SK-N-SH (cell line): ENCODE measurements around the gene IL31RA. TPM values are rescaled to one million over a fixed set of nuclear protein-coding genes. Genes with fewer than 3 reads are reported as not detected.

Source experiments
- CTCF ChIA-PET: fragments of 300-600, 350-600 bp; formaldehyde crosslinking; extraction: SDS; loops from one replicate; lab custom pipeline; 2021; lab: Yijun Ruan, JAX
- POLR2A ChIA-PET: fragments of 350-600 bp; sonication (Branson Sonifier 250); formaldehyde crosslinking; extraction: SDS; loops from one replicate; lab custom pipeline; 2020; ENCODE audit warnings: antibody characterized with exemption, inconsistent platforms; lab: Yijun Ruan, JAX
- DNase-seq: peaks from one replicate; pipeline ENCODE4 v3.0.0; 2012
- H2AFZ ChIP-seq: fragments of 200-600 bp; sonication (generic); 2 replicates; pipeline ENCODE4 v1.8.1; 2016; ENCODE audit warnings: antibody characterized with exemption, mild to moderate bottlenecking, low read depth
- H3F3A ChIP-seq: fragments of 200-600 bp; sonication (generic); replicated peaks from 2 replicates; pipeline ENCODE3; 2016; ENCODE audit warnings: antibody characterized with exemption, mild to moderate bottlenecking; ENCODE audit not compliant: insufficient read depth
- H3K27ac ChIP-seq, 2 experiments: fragments of 200-500 bp in 1 of 2; fragments of 200-600 bp in 1 of 2; sonication (Bioruptor generic) in 1 of 2; sonication (generic), shearing (Covaris generic) in 1 of 2; 2 replicates each; pipeline versions ENCODE4 v1.5.1 to v1.6.1; 2014 to 2016; ENCODE audit warnings: low read depth in 2 of 2, inconsistent platforms in 1 of 2, low read length in 1 of 2, mild to moderate bottlenecking in 1 of 2, mixed read lengths in 1 of 2
- H3K27me3 ChIP-seq: fragments of 200-600 bp; sonication (generic), shearing (Covaris generic); 2 replicates; pipeline ENCODE4 v1.6.1; 2016; ENCODE audit warnings: mixed run types; ENCODE audit not compliant: insufficient read depth
- H3K36me3 ChIP-seq, 2 experiments: fragments of 200-500 bp in 1 of 2; fragments of 200-600 bp in 1 of 2; sonication (Bioruptor generic) in 1 of 2; sonication (generic) in 1 of 2; replicated peaks in 1 of 2; 2 replicates each; pipeline versions ENCODE3 to v1.5.1; 2014 to 2016; ENCODE audit warnings: low read length in 1 of 2, mild to moderate bottlenecking in 1 of 2; ENCODE audit not compliant: insufficient read depth in 2 of 2, control insufficient read depth in 1 of 2
- H3K4me1 ChIP-seq, 2 experiments: fragments of 200-500 bp in 1 of 2; fragments of 200-600 bp in 1 of 2; sonication (Bioruptor generic) in 1 of 2; sonication (generic), shearing (Covaris generic) in 1 of 2; 2 replicates each; pipeline versions ENCODE4 v1.5.1 to v1.6.1; 2014 to 2016; ENCODE audit warnings: low read depth in 1 of 2, low read length in 1 of 2, mixed run types in 1 of 2; ENCODE audit not compliant: insufficient read depth in 2 of 2, control insufficient read depth in 1 of 2
- H3K4me2 ChIP-seq: fragments of 200-600 bp; sonication (generic), shearing (Covaris generic); 2 replicates; pipeline ENCODE4 v1.6.1; 2017; ENCODE audit warnings: mixed run types
- H3K4me3 ChIP-seq, 2 experiments: fragments of 200-500 bp in 1 of 2; fragments of 200-600 bp in 1 of 2; sonication (Bioruptor generic) in 1 of 2; sonication (generic), shearing (Covaris generic) in 1 of 2; 2 replicates each; pipeline versions ENCODE4 v1.5.1 to v1.8.1; 2014 to 2016; ENCODE audit warnings: low read depth in 2 of 2, inconsistent platforms in 1 of 2, low read length in 1 of 2, mild to moderate bottlenecking in 1 of 2, mixed read lengths in 1 of 2, moderate library complexity in 1 of 2
- H3K79me2 ChIP-seq: fragments of 200-600 bp; sonication (generic); 2 replicates; pipeline ENCODE4 v1.8.1; 2017; ENCODE audit warnings: mild to moderate bottlenecking; ENCODE audit not compliant: insufficient read depth
- H3K9ac ChIP-seq: fragments of 200-600 bp; sonication (generic); 2 replicates; pipeline ENCODE4 v1.6.1; 2017; ENCODE audit warnings: mixed run types
- H3K9me2 ChIP-seq: fragments of 200-600 bp; sonication (generic); 2 replicates; pipeline ENCODE4 v1.6.1; 2017; ENCODE audit warnings: mixed run types
- H3K9me3 ChIP-seq: fragments of 200-600 bp; sonication (generic); 2 replicates; pipeline ENCODE4 v1.6.1; 2017; ENCODE audit warnings: mixed run types, mild to moderate bottlenecking, moderate library complexity
- H4K20me1 ChIP-seq: fragments of 200-600 bp; sonication (generic); 2 replicates; pipeline ENCODE4 v1.6.1; 2017; ENCODE audit warnings: mild to moderate bottlenecking, mixed run types; ENCODE audit not compliant: insufficient read depth
- ELF1 ChIP-seq: IDR thresholded peaks from 2 replicates; pipeline ENCODE4 v1.4.0; 2012
- FOXJ3 ChIP-seq: sonication (generic); formaldehyde crosslinking; IDR thresholded peaks from 2 replicates; pipeline ENCODE4 v1.5.1; 2020; ENCODE audit warnings: mild to moderate bottlenecking, missing genetic modification reagents
- GATA2 ChIP-seq: sonication (generic); formaldehyde crosslinking; IDR thresholded peaks from 2 replicates; pipeline ENCODE4 v1.5.0; 2020; ENCODE audit warnings: mild to moderate bottlenecking, missing genetic modification reagents
- JUND ChIP-seq: IDR thresholded peaks from 2 replicates; pipeline ENCODE4 v1.4.0; 2012
- NFIC ChIP-seq: IDR thresholded peaks from 2 replicates; pipeline ENCODE4 v1.4.0; 2012; ENCODE audit warnings: borderline replicate concordance
- PBX3 ChIP-seq: IDR thresholded peaks from 2 replicates; pipeline ENCODE4; 2012
- RAD21 ChIP-seq: IDR thresholded peaks from 2 replicates; pipeline ENCODE4 v1.6.1; 2012; ENCODE audit warnings: mild to moderate bottlenecking, low read length
- RCOR1 ChIP-seq: fragments of 150-350 bp; IDR thresholded peaks from 2 replicates; pipeline ENCODE4 v1.6.1; 2017; ENCODE audit warnings: antibody characterized with exemption, low read length
- RXRA ChIP-seq: IDR thresholded peaks from 2 replicates; pipeline ENCODE4 v1.4.0; 2012; ENCODE audit warnings: low read depth, mild to moderate bottlenecking, borderline replicate concordance
- SIN3A ChIP-seq: IDR thresholded peaks from 2 replicates; pipeline ENCODE4 v1.6.1; 2012; ENCODE audit warnings: low read depth, mild to moderate bottlenecking, low read length, moderate library complexity, borderline replicate concordance
- SMC3 ChIP-seq: IDR thresholded peaks from 2 replicates; pipeline ENCODE4 v1.6.1; 2012; ENCODE audit warnings: low read depth, low read length, improper control_type of control experiment
- TCF12 ChIP-seq: IDR thresholded peaks from 2 replicates; pipeline ENCODE4 v1.4.0; 2012
- TEAD4 ChIP-seq: IDR thresholded peaks from 2 replicates; pipeline ENCODE4 v1.4.0; 2012; ENCODE audit warnings: mild to moderate bottlenecking, borderline replicate concordance; ENCODE audit not compliant: insufficient read depth
- WGBS: methylation state at CpG from one replicate; pipeline ENCODE4 v1.1.6; 2017; ENCODE audit warnings: low lambda C conversion rate; 5-methylcytosine and 5-hydroxymethylcytosine counted together
- polyA plus RNA-seq, 3 experiments: library from polyadenylated mRNA; depleted of rRNA; stranded (reverse); fragments of >200 nt; gene quantifications; 2 replicates each; pipeline ENCODE4 v1.2.3, GENCODE V29; 2012
- TF ChIP-seq, protein P1 (sequence below): IDR thresholded peaks from 2 replicates; pipeline ENCODE4 v1.4.0; 2012; ENCODE audit warnings: low read depth, borderline replicate concordance
- TF ChIP-seq, protein P2 (sequence below): IDR thresholded peaks from 2 replicates; pipeline ENCODE4 v1.6.1; 2012; ENCODE audit warnings: mild to moderate bottlenecking, low read depth, low read length, moderate library complexity
- TF ChIP-seq, protein P3 (sequence below): fragments of 150-350 bp; IDR thresholded peaks from 2 replicates; pipeline ENCODE4 v1.6.1; 2017; ENCODE audit warnings: antibody characterized with exemption, low read length, low read depth, borderline replicate concordance
- TF ChIP-seq, protein P4 (sequence below): IDR thresholded peaks from 2 replicates; pipeline ENCODE4 v1.4.0; 2012; ENCODE audit warnings: low read depth
- TF ChIP-seq, protein P5 (sequence below): IDR thresholded peaks from 2 replicates; pipeline ENCODE4 v1.4.0; 2012; ENCODE audit warnings: low read depth, borderline replicate concordance

The IL31RA gene
- polyA plus RNA-seq, 1 of the 3 experiments (the other 2 are of a cell fraction), result 0.20 TPM

- Histone ChIP-seq H3K4me1 (no peaks in the 10 kb centered on the region; a peak in 1 of 4 replicates), H3K9ac (no peak overlapping the region), H3K27me3 (no peaks in the 10 kb centered on the region), H3K9me2 (no peaks in the 10 kb centered on the region)
- POLR2A ChIA-PET, result no interaction called here
- no peak for TF ChIP-seq PBX3
- TF ChIP-seq, protein P1, sequence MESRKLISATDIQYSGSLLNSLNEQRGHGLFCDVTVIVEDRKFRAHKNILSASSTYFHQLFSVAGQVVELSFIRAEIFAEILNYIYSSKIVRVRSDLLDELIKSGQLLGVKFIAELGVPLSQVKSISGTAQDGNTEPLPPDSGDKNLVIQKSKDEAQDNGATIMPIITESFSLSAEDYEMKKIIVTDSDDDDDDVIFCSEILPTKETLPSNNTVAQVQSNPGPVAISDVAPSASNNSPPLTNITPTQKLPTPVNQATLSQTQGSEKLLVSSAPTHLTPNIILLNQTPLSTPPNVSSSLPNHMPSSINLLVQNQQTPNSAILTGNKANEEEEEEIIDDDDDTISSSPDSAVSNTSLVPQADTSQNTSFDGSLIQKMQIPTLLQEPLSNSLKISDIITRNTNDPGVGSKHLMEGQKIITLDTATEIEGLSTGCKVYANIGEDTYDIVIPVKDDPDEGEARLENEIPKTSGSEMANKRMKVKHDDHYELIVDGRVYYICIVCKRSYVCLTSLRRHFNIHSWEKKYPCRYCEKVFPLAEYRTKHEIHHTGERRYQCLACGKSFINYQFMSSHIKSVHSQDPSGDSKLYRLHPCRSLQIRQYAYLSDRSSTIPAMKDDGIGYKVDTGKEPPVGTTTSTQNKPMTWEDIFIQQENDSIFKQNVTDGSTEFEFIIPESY, result no peak
- TF ChIP-seq, all 33 proteins: peak for 0
- DNase-seq, result no peak
- Histone ChIP-seq H3K79me2 (no peaks in the 10 kb centered on the region), H3K4me3 (no peak overlapping the region), H3F3A (no peaks in the 10 kb centered on the region), H3K9me3 (no peaks in the 10 kb centered on the region), H4K20me1 (no peaks in the 10 kb centered on the region), H3K4me2 (no peak overlapping the region), H3K36me3 (no peaks in the 10 kb centered on the region), H2AFZ (no peak overlapping the region), H3K27ac (no peak overlapping the region)
- CTCF ChIA-PET, result interaction anchor here (1.2 kb wide), 1 partner anchor 9 kb away, joined by 5 read pairs; no protein-coding TSS in a partner anchor
- WGBS, result 93% methylated on average over 5 of the region's 5 CpGs
Observed at GRCh38 chr5:55926476-55926875, 75.3 kb downstream of the IL31RA start.

DNA sequence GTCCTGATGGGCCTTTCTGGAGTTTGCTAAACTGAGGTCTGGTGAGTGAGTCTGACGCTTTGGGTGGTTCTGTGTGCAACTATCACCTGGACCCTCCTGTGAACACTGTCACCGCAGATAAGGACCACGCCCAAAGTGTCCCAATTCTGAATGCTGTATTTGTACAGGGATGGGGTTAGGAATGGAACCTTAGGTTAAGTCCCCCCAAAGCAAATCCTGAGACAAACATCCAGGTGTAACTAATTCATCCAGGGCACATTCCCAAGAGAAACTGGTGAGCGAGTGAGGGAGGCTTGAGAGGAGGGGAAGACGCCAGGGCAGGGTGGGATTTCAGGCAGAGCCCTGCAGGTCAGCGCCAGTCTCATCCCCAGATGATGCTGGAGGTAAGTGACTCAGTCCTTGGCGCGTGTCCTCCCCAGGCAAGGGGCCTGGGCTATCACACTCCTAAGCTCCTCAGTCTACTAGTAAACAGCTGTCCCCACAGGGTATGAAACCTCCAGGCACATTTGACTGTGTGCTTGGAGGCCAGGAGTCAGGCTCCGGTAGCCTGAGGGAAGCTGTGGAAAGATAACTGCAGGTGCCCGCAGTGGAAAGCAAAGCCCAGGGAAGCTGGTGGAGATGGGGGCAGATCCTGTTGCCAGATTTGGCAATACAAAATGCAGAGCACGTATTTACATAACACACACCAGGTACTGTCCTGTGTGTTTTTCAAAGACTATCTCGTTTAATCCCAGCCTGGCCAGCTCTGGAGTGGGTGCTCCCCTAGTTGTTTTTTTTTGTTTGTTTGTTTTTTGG is 76.9 kb downstream of the IL31RA start:
- H3K4me1 ChIP-seq, result no peaks in the 10 kb centered on the region; a peak in 1 of 4 replicates
- ChIA-PET POLR2A (interaction anchor here (0.7 kb wide), 1 partner anchor 735 kb away, joined by 5 read pairs; no protein-coding TSS in a partner anchor), CTCF (interaction anchor here (0.8 kb wide), 1 partner anchor 8 kb away, joined by 3 read pairs; no protein-coding TSS in a partner anchor)
- H3K9me2 ChIP-seq, result no peaks in the 10 kb centered on the region
- no peak overlapping the region for H3K27ac ChIP-seq
- H4K20me1 ChIP-seq, result no peaks in the 10 kb centered on the region
- no peaks in the 10 kb centered on the region for H3K79me2 ChIP-seq
- H3K27me3 ChIP-seq, result no peaks in the 10 kb centered on the region
- DNase-seq, result no peak
- no peaks in the 10 kb centered on the region for H3K9me3 ChIP-seq
- no peaks in the 10 kb centered on the region for H3K36me3 ChIP-seq
- H2AFZ ChIP-seq, result no peak overlapping the region
- no peak overlapping the region for H3K9ac ChIP-seq
- WGBS, result 82% methylated on average over 10 of the region's 12 CpGs
- no peak overlapping the region for H3K4me2 ChIP-seq
- no peak overlapping the region for H3K4me3 ChIP-seq
- no peaks in the 10 kb centered on the region for H3F3A ChIP-seq
- TF ChIP-seq FOXJ3 (CRISPR knock-in tag) (no peak), RAD21 (no peak), SMC3 (no peak), SIN3A (no peak), TCF12 (no peak), GATA2 (CRISPR knock-in tag) (no peak), TEAD4 (no peak), ELF1 (no peak), NFIC (no peak), RXRA (no peak), RCOR1 (no peak), JUND (no peak)
- TF ChIP-seq, protein P2, sequence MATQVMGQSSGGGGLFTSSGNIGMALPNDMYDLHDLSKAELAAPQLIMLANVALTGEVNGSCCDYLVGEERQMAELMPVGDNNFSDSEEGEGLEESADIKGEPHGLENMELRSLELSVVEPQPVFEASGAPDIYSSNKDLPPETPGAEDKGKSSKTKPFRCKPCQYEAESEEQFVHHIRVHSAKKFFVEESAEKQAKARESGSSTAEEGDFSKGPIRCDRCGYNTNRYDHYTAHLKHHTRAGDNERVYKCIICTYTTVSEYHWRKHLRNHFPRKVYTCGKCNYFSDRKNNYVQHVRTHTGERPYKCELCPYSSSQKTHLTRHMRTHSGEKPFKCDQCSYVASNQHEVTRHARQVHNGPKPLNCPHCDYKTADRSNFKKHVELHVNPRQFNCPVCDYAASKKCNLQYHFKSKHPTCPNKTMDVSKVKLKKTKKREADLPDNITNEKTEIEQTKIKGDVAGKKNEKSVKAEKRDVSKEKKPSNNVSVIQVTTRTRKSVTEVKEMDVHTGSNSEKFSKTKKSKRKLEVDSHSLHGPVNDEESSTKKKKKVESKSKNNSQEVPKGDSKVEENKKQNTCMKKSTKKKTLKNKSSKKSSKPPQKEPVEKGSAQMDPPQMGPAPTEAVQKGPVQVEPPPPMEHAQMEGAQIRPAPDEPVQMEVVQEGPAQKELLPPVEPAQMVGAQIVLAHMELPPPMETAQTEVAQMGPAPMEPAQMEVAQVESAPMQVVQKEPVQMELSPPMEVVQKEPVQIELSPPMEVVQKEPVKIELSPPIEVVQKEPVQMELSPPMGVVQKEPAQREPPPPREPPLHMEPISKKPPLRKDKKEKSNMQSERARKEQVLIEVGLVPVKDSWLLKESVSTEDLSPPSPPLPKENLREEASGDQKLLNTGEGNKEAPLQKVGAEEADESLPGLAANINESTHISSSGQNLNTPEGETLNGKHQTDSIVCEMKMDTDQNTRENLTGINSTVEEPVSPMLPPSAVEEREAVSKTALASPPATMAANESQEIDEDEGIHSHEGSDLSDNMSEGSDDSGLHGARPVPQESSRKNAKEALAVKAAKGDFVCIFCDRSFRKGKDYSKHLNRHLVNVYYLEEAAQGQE, result no peak
- TF ChIP-seq, protein P3, sequence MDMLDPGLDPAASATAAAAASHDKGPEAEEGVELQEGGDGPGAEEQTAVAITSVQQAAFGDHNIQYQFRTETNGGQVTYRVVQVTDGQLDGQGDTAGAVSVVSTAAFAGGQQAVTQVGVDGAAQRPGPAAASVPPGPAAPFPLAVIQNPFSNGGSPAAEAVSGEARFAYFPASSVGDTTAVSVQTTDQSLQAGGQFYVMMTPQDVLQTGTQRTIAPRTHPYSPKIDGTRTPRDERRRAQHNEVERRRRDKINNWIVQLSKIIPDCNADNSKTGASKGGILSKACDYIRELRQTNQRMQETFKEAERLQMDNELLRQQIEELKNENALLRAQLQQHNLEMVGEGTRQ, result no peak
- TF ChIP-seq, protein P4, sequence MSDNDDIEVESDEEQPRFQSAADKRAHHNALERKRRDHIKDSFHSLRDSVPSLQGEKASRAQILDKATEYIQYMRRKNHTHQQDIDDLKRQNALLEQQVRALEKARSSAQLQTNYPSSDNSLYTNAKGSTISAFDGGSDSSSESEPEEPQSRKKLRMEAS, result no peak
- TF ChIP-seq, protein P5, sequence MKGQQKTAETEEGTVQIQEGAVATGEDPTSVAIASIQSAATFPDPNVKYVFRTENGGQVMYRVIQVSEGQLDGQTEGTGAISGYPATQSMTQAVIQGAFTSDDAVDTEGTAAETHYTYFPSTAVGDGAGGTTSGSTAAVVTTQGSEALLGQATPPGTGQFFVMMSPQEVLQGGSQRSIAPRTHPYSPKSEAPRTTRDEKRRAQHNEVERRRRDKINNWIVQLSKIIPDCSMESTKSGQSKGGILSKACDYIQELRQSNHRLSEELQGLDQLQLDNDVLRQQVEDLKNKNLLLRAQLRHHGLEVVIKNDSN, result no peak
